GM21717 (cell line): ENCODE results near the gene DAP3.
"Not testable (repeated sequence)": the region's sequence is repeated elsewhere in the genome, so short reads cannot be mapped to it uniquely, and the experiment has no call there.

ENCODE experiments used
- ATAC-seq: cut with Tn5 transposase; IDR thresholded peaks from one replicate; pipeline ENCODE4 v1.9.1; 2021; ENCODE audit warnings: mild to moderate bottlenecking, moderate library complexity; ENCODE audit not compliant: unreplicated experiment

DAP3 gene

DNA sequence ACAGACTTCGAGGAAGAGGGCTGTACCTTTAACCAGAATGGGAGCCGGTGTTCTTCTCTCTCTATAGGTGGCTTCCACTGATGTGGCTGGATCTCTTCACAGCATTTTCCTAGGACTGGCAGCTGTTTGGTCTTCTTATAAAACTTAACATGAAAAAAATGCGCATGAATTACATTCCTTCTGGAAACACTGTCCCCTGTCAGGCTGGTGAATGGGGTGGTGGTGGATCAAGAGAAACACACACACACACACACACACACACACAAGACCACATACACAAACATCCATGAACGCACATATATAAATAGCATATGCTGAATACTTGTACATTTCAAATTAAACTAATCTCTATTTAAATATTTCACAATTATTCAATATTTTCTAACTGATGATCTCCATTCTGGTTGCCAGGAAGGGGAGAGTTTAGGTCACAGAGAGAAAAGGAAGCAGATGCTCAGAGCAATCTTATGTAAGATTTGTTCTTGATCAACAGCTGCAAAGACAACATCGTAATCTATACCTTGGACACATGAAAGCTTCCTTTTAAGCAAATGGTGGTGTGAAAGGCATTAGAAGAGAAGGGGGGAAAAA, 78.6 kb downstream of the DAP3 start:
- not testable (repeated sequence) for ATAC-seq

DNA sequence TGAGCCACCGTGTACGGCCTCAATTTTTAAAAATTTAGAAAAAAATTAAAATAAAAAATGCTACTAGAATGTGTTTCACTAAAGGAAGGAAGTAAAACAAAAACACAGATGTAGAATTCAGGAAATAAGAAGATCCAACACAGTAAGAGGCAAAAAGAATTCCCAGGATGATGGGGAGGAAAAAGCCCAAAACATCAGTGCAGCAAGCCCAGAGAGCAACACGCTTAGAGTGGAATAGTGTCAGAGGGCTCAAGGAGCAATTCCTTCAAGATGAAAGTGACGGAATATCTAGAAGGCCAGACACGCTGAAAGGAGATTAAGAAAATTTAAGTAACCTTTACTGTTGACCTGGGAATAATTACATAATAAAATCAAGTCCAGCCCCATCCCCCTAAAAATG, 80.4 kb downstream of the DAP3 start:
- ATAC-seq = no peak

DNA sequence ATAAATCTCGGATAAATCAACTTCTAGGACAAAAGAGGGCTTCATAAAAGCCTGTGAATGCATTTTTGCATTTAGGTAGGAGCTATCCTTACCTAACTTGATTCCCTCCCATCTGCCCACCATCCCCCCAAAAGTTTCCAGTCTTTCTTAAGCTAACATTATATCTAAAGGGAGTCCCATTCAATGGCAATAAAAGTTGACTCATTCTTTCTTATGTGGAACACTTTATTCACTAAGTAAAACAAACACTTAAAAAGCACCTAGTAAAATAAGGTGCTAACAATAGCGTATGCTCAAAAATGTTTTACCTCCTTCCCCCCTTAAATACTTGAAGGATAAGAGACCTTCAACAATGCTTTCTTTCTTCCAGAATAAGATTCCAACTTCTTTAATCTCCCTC, 84.3 kb downstream of the DAP3 start:
- no peak for ATAC-seq

DNA sequence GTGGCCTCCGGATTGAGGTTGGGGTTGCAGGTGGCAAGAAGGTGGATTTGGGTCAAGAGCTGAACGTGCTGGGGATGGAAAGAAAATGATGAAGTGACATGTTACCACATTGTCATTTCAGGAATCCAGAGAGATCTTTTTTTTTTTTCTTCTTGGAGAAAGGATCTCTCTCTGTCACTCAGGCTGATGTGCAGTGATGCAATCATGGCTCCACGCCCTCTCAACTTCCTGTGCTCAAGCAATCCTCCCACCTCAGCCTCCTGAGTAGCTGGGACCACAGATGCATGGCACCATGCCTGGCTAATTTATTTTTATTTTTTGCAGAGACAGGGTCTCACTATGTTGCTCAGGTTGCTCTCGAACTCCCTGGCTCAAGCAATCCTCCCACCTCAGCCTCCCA, 87.5 kb downstream of the DAP3 start:
- ATAC-seq = no peak

DNA sequence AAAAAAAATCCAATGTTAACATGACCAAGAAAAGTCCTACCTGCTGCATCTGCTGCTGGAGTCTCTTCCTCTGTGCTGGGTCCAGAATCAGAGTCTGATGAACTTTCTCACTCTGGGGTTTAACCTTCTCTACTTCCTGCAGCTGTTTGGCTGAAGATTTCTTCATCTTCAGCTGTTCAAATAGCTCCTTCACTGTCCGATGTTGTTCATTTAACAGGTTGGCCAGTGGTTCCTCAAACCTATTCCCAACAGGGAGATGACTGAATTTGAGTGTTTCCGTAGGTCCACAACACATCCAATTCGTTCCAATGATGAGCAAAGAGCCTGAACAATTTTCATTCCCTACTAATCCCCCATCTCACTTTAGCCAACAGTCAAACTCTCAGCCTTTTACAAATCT, 88.7 kb downstream of the DAP3 start:
- ATAC-seq = no peak
